Measurements from ENCODE around the gene PARD3B.

Gene PARD3B

DNA sequence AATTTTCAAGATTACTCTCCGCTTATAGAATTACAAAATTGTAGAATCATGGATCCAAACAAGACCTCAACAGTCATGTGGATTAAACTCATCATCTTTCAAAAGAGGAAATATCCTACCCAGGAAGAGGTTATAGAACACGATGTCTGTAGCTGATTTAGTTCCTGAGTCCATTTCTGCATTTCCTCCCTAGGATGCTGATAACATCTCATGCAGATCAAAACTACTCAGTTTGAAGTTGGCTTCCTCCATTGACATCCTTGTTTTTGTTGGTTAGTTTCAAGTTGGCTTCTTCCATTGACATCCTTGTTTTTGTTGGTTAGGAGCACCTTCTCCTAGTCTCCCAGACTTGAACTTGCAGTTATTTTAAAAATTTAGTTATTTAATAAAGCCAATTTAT lies 147.5 kb downstream of the PARD3B start:
- no peaks in the 10 kb centered on the region for H3K9me2 ChIP-seq (replicated peaks; ENCODE audit: insufficient read depth, low read length)
- DNase-seq = no peak
- H4K20me1 ChIP-seq (ENCODE audit: insufficient read depth, low read length) = no peaks in the 10 kb centered on the region
- H3K9ac ChIP-seq (ENCODE audit: low read length) = no peak overlapping the region
- H3K79me2 ChIP-seq (ENCODE audit: low read length) = no peaks in the 10 kb centered on the region
- H3K27ac ChIP-seq (ENCODE audit: low read length) = no peak overlapping the region
- no peaks in the 10 kb centered on the region for H3F3A ChIP-seq (ENCODE audit: insufficient read depth, low read length)
- TF ChIP-seq EZH2phosphoT487 (IDR thresholded peaks at IDR 0.05; ENCODE audit: low read length) = no peak
- TF ChIP-seq, protein P1, sequence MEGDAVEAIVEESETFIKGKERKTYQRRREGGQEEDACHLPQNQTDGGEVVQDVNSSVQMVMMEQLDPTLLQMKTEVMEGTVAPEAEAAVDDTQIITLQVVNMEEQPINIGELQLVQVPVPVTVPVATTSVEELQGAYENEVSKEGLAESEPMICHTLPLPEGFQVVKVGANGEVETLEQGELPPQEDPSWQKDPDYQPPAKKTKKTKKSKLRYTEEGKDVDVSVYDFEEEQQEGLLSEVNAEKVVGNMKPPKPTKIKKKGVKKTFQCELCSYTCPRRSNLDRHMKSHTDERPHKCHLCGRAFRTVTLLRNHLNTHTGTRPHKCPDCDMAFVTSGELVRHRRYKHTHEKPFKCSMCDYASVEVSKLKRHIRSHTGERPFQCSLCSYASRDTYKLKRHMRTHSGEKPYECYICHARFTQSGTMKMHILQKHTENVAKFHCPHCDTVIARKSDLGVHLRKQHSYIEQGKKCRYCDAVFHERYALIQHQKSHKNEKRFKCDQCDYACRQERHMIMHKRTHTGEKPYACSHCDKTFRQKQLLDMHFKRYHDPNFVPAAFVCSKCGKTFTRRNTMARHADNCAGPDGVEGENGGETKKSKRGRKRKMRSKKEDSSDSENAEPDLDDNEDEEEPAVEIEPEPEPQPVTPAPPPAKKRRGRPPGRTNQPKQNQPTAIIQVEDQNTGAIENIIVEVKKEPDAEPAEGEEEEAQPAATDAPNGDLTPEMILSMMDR (IDR thresholded peaks at IDR 0.05; ENCODE audit: low read length) = no peak
- TF ChIP-seq EZH2 (optimal IDR thresholded peaks at IDR 0.05; ENCODE audit: low read depth, low read length) = no peak
- H2AFZ ChIP-seq (ENCODE audit: low read length) = no peak overlapping the region
- no peak overlapping the region for H3K4me3 ChIP-seq (ENCODE audit: low read length)
- no peaks in the 10 kb centered on the region for H3K9me3 ChIP-seq (replicated peaks; ENCODE audit: insufficient read depth, low read length)
- H3K27me3 ChIP-seq (replicated peaks; ENCODE audit: insufficient read depth, low read length) = no peaks in the 10 kb centered on the region
- no peaks in the 10 kb centered on the region for H3K4me1 ChIP-seq (ENCODE audit: low read length)
- no peaks in the 10 kb centered on the region for H3K36me3 ChIP-seq (replicated peaks; ENCODE audit: insufficient read depth, low read length)
- H3K4me2 ChIP-seq (ENCODE audit: low read depth, low read length) = no peak overlapping the region

DNA sequence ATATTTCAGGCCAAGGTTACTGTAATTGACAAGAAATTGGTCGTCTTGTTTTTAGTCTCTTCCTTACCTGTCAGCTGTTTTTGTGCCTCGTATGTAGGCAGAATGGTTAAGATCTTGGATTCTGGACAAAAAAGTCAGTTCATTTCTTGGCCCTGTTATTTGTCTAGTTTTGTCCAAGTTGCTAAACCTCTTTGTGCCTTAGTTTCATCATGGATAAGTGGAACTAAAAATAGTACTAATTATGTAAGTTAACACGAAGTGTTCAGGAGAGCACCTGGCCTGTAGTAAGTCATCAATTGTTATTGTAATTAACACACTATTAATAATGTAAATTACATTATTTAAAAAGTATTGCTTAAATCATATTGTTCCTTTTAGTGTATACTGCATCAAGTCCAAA lies 148.0 kb downstream of the PARD3B start:
- Histone ChIP-seq H3K79me2 (ENCODE audit: low read length) (no peaks in the 10 kb centered on the region), H3K9me2 (replicated peaks; ENCODE audit: insufficient read depth, low read length) (no peaks in the 10 kb centered on the region), H3K4me3 (ENCODE audit: low read length) (no peak overlapping the region), H3K4me2 (ENCODE audit: low read depth, low read length) (no peak overlapping the region), H3K27me3 (replicated peaks; ENCODE audit: insufficient read depth, low read length) (no peaks in the 10 kb centered on the region), H2AFZ (ENCODE audit: low read length) (no peak overlapping the region), H3F3A (ENCODE audit: insufficient read depth, low read length) (no peaks in the 10 kb centered on the region), H3K27ac (ENCODE audit: low read length) (no peak overlapping the region), H3K9me3 (replicated peaks; ENCODE audit: insufficient read depth, low read length) (no peaks in the 10 kb centered on the region), H3K36me3 (replicated peaks; ENCODE audit: insufficient read depth, low read length) (no peaks in the 10 kb centered on the region), H3K9ac (ENCODE audit: low read length) (no peak overlapping the region), H4K20me1 (ENCODE audit: insufficient read depth, low read length) (no peaks in the 10 kb centered on the region), H3K4me1 (ENCODE audit: low read length) (no peaks in the 10 kb centered on the region)
- no peak for TF ChIP-seq EZH2 (optimal IDR thresholded peaks at IDR 0.05; ENCODE audit: low read depth, low read length)
- TF ChIP-seq EZH2phosphoT487 (IDR thresholded peaks at IDR 0.05; ENCODE audit: low read length) = no peak
- TF ChIP-seq, protein P1 (IDR thresholded peaks at IDR 0.05; ENCODE audit: low read length) = no peak
- DNase-seq = no peak

GRCh38 chr2:204695506-204695905 lies 150.2 kb downstream of the PARD3B start:
- no peaks in the 10 kb centered on the region for H3K36me3 ChIP-seq (replicated peaks; ENCODE audit: insufficient read depth, low read length)

More at GRCh38 chr2:204695506-204695905, 150.2 kb downstream of the PARD3B start:
- no peak for DNase-seq
- Histone ChIP-seq H2AFZ (ENCODE audit: low read length) (no peak overlapping the region), H3K9me3 (replicated peaks; ENCODE audit: insufficient read depth, low read length) (no peaks in the 10 kb centered on the region), H3K27ac (ENCODE audit: low read length) (no peak overlapping the region), H3K27me3 (replicated peaks; ENCODE audit: insufficient read depth, low read length) (no peaks in the 10 kb centered on the region), H3K79me2 (ENCODE audit: low read length) (no peaks in the 10 kb centered on the region), H3K9ac (ENCODE audit: low read length) (no peak overlapping the region), H3K4me2 (ENCODE audit: low read depth, low read length) (no peak overlapping the region), H3K4me1 (ENCODE audit: low read length) (no peaks in the 10 kb centered on the region), H3K4me3 (ENCODE audit: low read length) (no peak overlapping the region), H4K20me1 (ENCODE audit: insufficient read depth, low read length) (no peaks in the 10 kb centered on the region), H3F3A (ENCODE audit: insufficient read depth, low read length) (no peaks in the 10 kb centered on the region), H3K9me2 (replicated peaks; ENCODE audit: insufficient read depth, low read length) (no peaks in the 10 kb centered on the region)
- TF ChIP-seq EZH2 (optimal IDR thresholded peaks at IDR 0.05; ENCODE audit: low read depth, low read length) (no peak), EZH2phosphoT487 (IDR thresholded peaks at IDR 0.05; ENCODE audit: low read length) (no peak)
- TF ChIP-seq, protein P1 (IDR thresholded peaks at IDR 0.05; ENCODE audit: low read length) = no peak

All from MM.1S (cell line).